ENCODE results near the gene XIRP2.
"Not testable (repeated sequence)": the region's sequence is repeated elsewhere in the genome, so short reads cannot be mapped to it uniquely, and the experiment has no call there.

Gene XIRP2

GRCh38 chr2:166942377-166942776 is 54.1 kb downstream of the XIRP2 start:
- no peak for DNase-seq (ENCODE audit: low read depth in 2 of 2)

GRCh38 chr2:166944909-166945308 is 56.6 kb downstream of the XIRP2 start:
- no peak for DNase-seq (ENCODE audit: low read depth in 2 of 2)

- DNase-seq (ENCODE audit: low read depth in 2 of 2) = no peak
Measured at GRCh38 chr2:166957686-166958085, 69.4 kb downstream of the XIRP2 start.

- no peak for DNase-seq (ENCODE audit: low read depth in 2 of 2)
Measured at GRCh38 chr2:166958986-166959481, 70.8 kb downstream of the XIRP2 start.

GRCh38 chr2:166959556-166959955 is 71.3 kb downstream of the XIRP2 start:
- DNase-seq (ENCODE audit: low read depth in 2 of 2) = no peak

DNA sequence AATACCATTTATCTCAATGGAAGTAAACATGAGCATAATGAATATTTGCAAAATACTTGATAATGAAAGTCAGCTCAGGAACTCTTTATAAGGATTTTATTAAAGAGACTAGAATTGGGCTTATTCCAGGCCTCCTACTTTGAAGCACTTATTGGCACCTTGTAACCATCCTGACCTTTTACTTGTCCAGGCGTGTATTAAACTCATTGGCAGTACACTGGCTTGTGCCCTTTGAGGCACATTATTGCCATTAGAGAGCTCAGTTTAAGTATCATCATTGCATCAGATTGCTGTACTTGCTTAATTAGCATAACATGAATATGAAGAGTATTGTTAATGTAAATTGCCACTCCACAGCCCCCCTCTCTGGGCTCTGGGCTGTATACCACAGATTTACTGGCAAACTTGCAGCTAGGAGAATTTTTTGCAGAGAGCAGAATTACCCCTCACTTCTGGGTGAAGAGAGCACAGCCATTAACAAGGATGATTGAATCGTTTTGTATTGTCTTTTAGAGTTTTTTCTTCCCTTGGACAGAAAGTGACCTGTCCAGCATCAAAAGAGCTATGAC is 72.5 kb downstream of the XIRP2 start:
- DNase-seq (ENCODE audit: low read depth in 2 of 2) = no peak

GRCh38 chr2:166961933-166962332 is 73.7 kb downstream of the XIRP2 start:
- no peak for DNase-seq (ENCODE audit: low read depth in 2 of 2)

GRCh38 chr2:166969486-166969885 is 81.2 kb downstream of the XIRP2 start:
- no peak for DNase-seq (ENCODE audit: low read depth in 2 of 2)

DNA sequence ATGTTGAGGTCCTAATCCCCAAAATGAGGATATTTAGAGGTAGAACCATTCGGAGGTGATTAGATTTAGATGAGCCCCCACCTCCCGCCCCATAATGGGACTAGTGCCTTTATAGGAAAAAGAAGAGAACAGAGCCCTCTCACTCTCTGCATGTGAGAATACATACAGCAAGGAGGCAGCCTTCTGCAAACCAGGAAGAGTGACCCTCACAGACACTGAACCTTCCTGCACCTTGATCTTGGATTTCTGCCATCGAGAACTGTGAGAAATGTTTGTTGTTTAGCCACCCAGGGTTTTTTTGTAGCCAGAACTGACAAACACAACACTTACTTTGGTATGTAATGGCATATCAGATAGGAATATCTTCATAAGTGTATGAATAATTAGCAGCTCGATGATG is 83.7 kb downstream of the XIRP2 start:
- DNase-seq (ENCODE audit: low read depth in 2 of 2) = no peak

- no peak for DNase-seq (ENCODE audit: low read depth in 2 of 2)
Measured at GRCh38 chr2:166972418-166972817, 84.1 kb downstream of the XIRP2 start.

DNA sequence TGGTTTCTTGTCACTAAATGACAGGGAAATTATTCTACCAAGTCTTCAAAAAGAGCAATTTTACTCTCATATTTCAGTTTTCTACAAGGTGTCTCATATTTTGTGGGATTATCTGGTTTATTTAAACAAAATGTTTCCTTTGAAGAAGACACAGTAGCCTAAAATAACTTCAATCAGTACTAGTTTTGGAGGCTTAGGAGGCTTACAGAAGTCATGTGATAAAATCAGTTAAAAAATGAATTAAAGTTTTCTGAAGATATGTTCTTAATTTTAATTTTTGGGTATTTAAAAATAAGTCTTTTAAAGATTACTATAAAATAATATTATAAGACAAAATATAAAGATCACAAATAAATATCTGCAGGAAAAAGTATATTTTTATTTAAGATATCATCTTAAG is 95.9 kb downstream of the XIRP2 start:
- no peak for DNase-seq (ENCODE audit: low read depth in 2 of 2)

- DNase-seq (ENCODE audit: low read depth in 2 of 2) = no peak
Measured at GRCh38 chr2:166984797-166985196, 96.5 kb downstream of the XIRP2 start.

DNA sequence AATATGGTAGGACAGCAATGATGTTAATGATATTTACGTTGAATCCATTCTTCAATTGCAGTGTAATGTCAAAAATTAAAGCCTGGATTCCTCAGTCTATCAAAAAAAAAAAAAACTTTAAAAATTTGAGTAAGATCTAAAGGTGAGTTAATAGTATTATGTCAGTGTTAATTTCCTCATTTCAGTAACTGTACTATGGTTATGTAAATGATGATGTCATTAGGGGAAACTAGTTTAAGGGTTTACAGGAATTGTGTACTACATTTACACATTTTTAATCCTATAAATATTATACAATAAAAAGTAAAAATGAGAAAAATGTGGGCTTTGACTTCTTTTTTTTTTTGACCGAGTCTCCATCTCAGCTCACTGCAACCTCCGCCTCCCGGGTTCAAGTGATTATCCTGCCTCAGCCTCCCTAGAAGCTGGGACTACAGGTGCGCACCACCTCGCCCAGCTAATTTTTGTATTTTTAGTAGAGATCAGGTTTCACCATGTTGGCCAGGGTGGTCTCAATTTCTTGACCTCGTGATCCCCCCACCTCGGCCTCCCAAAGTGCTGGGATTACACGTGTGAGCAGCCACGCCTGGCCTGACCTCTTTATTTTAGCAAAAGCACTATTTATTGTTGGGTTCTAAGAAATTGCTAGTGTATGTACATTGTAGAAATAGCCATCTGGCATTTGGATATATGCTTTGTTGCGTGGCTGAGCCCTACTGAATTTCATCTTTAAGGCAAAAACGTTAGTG is 106.5 kb downstream of the XIRP2 start:
- no peak for DNase-seq (ENCODE audit: low read depth in 2 of 2)

GRCh38 chr2:166996465-166996864 is 108.2 kb downstream of the XIRP2 start:
- no peak for DNase-seq (ENCODE audit: low read depth in 2 of 2)

DNA sequence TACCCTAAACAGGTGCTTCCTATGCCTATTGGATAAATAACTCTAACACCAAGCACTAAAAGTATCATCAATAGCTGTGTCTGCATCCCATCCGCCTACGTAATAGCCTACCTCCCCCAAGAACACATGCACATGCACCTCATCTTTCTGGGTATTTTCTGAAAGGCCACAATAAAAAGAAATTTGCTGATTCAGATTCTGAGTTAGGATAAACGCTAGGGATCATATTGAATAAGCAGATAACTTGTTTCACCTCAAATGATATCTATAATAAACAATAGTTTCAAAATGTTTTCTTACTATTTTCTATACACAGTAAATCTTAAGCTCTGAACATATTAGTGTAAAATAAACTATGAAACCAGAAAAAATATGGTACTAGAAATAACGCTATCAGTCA is 112.9 kb downstream of the XIRP2 start:
- DNase-seq (ENCODE audit: low read depth in 2 of 2) = no peak

- DNase-seq (ENCODE audit: low read depth in 2 of 2) = no peak
Measured at GRCh38 chr2:167005096-167005495, 116.8 kb downstream of the XIRP2 start.

DNA sequence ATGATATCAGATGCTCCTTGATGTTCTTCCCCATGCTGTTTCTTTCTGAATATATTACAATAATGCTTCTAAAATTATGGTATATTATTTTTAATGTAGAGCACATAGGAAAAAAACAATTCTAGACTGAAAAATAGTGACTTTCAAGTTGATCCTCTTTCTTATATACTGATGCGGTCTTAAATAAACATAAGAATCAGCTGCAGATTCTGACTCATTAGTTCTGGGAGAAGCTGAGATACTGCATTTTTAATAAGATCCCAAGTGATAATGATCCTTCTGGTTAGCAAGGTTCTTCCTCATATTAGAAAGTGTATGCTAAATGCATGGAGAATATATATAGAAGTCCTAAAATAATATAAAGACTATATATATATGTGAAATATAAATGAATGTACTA is 124.9 kb downstream of the XIRP2 start:
- DNase-seq (ENCODE audit: low read depth in 2 of 2) = no peak

DNA sequence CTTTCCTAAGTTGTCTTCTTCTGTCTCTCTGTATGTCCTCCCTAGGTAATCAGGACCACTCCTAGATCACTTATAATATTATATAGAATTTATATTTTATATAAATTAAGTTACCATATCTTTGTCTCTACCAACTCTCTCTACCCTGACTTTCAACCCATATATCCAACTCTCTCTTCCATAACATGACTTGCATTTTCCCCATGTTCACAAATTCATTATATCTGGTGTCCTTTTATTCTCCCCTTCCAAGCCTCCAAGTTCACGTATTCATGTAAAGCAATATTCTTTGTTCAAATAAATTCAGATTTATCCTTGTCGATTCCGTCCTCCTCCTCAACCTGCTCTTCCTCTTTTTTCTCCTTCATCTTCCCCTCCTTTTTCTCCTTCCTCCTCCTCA is 127.5 kb downstream of the XIRP2 start:
- no peak for DNase-seq (ENCODE audit: low read depth in 2 of 2)

DNA sequence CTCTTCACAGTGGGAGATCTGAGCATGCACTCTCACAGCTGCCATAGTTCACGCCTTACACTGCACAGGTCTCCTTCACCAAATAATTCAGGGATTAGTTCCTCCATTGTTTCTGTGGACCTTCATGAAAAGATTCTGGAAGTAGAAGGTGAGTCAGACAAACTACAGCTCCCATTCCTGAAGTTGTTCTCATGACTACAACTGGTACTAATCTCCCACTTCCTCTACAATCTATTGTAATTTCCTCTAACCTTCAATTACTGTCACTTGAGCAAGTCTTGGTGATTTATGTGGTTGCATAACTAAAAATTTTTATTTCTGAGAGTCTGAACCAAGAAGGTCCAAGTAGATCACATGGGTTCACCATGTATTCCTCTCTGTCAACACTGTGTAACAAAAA is 128.7 kb downstream of the XIRP2 start:
- DNase-seq (ENCODE audit: low read depth in 2 of 2) = no peak

GRCh38 chr2:167018590-167018989 is 130.3 kb downstream of the XIRP2 start:
- no peak for DNase-seq (ENCODE audit: low read depth in 2 of 2)

- DNase-seq (ENCODE audit: low read depth in 2 of 2) = no peak
Measured at GRCh38 chr2:167028503-167028902, 140.2 kb downstream of the XIRP2 start.

- not testable (repeated sequence) for DNase-seq (ENCODE audit: low read depth in 2 of 2)
Measured at GRCh38 chr2:167034976-167035375, 146.7 kb downstream of the XIRP2 start.

GRCh38 chr2:167048829-167049228 is 160.5 kb downstream of the XIRP2 start:
- no peak for DNase-seq (ENCODE audit: low read depth in 2 of 2)

DNA sequence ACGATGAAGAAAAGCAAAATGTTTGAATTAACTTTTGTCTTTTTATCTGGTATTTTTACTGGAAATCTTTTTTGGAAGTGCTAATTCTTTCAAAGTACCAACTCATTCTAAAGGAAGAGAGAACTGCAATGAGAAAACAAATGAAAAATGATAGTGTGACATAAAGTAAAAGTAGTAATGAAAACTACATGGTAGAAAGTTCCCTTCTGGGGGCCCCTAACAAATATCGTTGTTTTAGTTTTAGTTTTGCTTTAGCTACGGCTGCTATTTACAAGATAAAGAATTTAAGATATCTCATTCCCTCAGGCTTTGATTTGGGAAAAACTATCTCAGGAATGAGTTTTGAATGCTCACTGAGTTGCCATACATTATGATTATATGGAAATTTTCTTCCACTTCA is 161.4 kb downstream of the XIRP2 start:
- no peak for DNase-seq (ENCODE audit: low read depth in 2 of 2)
